ENCODE data around the gene LYPD6.

DNA sequence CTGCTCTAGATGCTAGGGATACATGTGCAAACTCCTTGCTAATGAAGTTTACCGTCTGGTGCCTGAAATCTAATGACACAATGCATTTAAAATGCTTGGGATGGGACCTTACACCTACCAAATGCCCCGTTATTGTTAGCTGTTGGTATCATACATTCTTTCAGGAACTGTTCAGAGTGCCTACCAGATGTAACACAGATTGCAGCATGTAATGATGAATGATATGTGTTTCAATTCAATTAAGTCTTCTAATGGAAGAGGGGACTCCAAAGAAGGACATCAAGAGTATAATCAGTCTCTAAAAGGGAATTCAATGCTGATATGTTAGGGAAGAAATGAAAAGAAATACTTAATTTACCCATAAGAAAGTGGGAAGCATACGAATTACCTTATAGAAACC is 3.2 kb downstream of the LYPD6 start:
- TF ChIP-seq, protein P1, sequence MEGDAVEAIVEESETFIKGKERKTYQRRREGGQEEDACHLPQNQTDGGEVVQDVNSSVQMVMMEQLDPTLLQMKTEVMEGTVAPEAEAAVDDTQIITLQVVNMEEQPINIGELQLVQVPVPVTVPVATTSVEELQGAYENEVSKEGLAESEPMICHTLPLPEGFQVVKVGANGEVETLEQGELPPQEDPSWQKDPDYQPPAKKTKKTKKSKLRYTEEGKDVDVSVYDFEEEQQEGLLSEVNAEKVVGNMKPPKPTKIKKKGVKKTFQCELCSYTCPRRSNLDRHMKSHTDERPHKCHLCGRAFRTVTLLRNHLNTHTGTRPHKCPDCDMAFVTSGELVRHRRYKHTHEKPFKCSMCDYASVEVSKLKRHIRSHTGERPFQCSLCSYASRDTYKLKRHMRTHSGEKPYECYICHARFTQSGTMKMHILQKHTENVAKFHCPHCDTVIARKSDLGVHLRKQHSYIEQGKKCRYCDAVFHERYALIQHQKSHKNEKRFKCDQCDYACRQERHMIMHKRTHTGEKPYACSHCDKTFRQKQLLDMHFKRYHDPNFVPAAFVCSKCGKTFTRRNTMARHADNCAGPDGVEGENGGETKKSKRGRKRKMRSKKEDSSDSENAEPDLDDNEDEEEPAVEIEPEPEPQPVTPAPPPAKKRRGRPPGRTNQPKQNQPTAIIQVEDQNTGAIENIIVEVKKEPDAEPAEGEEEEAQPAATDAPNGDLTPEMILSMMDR (IDR thresholded peaks at IDR 0.05; ENCODE audit: low read length) = no peak
- no peak for TF ChIP-seq EZH2 (optimal IDR thresholded peaks at IDR 0.05; ENCODE audit: low read depth, low read length)
- no peak for TF ChIP-seq EZH2phosphoT487 (IDR thresholded peaks at IDR 0.05; ENCODE audit: low read length)

Measured in MM.1S (cell line).